ENCODE results near the gene FKBP11. TPM values are rescaled to one million over a fixed set of nuclear protein-coding genes. Genes with fewer than 3 reads are reported as not detected.
A peak's percentile ranks its signal among the peaks of the same experiment; 100 is the strongest.

Gene FKBP11
- total RNA-seq, 6 donors from 2014 or later = 9.4 to 31.9 (median 19.3) TPM

DNA sequence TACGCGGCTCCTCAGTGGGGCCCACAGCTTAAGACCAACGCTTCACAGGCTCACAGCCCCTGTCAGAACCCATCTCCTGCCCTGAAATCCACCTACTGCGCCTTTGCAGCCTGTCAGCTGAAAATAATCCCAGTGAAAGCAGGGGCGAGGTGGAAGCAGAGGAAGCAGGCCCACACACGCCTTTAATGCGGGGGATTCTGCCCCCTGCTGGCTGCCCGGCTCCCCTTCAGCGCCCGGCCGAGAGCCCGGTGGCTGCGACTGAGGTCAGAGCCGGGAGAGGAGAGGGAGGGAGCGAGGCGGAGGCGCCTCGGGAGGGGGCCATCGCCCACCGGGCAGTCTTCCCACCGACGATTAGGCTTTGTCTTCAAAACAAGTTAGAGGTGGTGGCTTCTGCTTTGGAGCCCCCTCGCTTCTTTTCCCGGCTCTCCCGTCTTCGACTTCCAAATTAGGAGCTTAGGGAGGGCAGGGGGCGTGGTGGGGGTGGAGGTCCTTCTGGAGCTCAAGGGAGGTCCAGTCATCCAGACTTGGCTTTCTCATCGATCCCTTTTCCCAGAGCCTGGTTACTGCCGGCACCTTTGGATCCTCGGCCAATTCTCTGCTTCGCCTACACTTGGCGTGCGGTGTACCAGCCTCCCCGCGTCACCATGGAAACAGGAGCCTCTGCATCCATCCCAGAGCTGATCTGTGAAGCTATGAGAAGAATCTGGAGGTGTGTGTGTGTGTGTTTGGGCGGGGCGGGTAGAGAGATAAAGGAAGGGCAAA, 34.5 kb downstream of the FKBP11 start:
- 8 to 20% methylated on average over 11 to 36 of the region's 37 CpGs for WGBS, 2 donors
- peaks cover 0 to 7% (median 0%) of the 10 kb centered on the region in 4 donors for H3K27me3 ChIP-seq
- peaks cover 3 to 10% (median 7%) of the 10 kb centered on the region in 4 donors for H3K4me1 ChIP-seq
- TF ChIP-seq, protein P1, sequence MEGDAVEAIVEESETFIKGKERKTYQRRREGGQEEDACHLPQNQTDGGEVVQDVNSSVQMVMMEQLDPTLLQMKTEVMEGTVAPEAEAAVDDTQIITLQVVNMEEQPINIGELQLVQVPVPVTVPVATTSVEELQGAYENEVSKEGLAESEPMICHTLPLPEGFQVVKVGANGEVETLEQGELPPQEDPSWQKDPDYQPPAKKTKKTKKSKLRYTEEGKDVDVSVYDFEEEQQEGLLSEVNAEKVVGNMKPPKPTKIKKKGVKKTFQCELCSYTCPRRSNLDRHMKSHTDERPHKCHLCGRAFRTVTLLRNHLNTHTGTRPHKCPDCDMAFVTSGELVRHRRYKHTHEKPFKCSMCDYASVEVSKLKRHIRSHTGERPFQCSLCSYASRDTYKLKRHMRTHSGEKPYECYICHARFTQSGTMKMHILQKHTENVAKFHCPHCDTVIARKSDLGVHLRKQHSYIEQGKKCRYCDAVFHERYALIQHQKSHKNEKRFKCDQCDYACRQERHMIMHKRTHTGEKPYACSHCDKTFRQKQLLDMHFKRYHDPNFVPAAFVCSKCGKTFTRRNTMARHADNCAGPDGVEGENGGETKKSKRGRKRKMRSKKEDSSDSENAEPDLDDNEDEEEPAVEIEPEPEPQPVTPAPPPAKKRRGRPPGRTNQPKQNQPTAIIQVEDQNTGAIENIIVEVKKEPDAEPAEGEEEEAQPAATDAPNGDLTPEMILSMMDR (IDR thresholded peaks at IDR 0.05) = peak; percentile 82 to 95 (median 94)
- TF ChIP-seq POLR2A (IDR thresholded peaks at IDR 0.05) = no peak
- H3K36me3 ChIP-seq = no peaks in the 10 kb centered on the region
- H3K27ac ChIP-seq = no peak overlapping the region
- no peaks in the 10 kb centered on the region for H3K9me3 ChIP-seq
- DNase-seq = peak; percentile 78 to 95
- peak; percentile 91 to 97 for ATAC-seq (ENCODE audit: low FRiP score in 2 of 2)
- H3K4me3 ChIP-seq = peak overlapping the region in 3 of 4 donors; percentile 16 to 29 (median 23)

DNA sequence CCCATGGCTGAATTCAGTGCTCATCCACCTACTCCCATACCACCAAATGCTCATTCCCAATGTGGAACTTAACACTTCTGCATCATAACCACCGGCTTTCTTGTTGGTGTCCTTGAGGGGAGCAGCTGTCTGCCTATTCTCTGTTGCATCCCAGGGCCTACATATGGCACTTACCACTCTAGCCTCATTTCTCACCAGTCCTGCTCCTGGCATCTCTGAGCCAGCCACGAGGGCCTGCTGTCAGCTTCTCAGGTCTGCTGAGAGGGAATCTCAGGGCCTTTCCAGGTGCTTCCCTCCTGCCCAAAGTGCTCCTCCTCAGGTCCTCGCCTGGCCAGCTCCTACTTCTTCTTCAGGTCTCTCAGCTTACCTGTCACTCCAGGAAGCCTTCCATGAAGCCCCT, 35.6 kb downstream of the FKBP11 start:
- WGBS, 2 donors = 87% methylated on average over 3 of the region's 3 CpGs
- ATAC-seq (ENCODE audit: low FRiP score in 2 of 2) = no peak
- no peak for TF ChIP-seq EP300 (IDR thresholded peaks at IDR 0.05)
- TF ChIP-seq POLR2A (IDR thresholded peaks at IDR 0.05) = no peak
- no peak for TF ChIP-seq POLR2AphosphoS5 (IDR thresholded peaks at IDR 0.05)
- TF ChIP-seq, protein P1 (IDR thresholded peaks at IDR 0.05) = no peak
- H3K4me3 ChIP-seq = no peak overlapping the region
- peaks cover 3 to 10% (median 7%) of the 10 kb centered on the region in 4 donors for H3K4me1 ChIP-seq
- no peaks in the 10 kb centered on the region for H3K9me3 ChIP-seq
- H3K27ac ChIP-seq = no peak overlapping the region
- H3K36me3 ChIP-seq = no peaks in the 10 kb centered on the region
- no peak for DNase-seq
- peaks cover 0 to 7% (median 0%) of the 10 kb centered on the region in 4 donors for H3K27me3 ChIP-seq

DNA sequence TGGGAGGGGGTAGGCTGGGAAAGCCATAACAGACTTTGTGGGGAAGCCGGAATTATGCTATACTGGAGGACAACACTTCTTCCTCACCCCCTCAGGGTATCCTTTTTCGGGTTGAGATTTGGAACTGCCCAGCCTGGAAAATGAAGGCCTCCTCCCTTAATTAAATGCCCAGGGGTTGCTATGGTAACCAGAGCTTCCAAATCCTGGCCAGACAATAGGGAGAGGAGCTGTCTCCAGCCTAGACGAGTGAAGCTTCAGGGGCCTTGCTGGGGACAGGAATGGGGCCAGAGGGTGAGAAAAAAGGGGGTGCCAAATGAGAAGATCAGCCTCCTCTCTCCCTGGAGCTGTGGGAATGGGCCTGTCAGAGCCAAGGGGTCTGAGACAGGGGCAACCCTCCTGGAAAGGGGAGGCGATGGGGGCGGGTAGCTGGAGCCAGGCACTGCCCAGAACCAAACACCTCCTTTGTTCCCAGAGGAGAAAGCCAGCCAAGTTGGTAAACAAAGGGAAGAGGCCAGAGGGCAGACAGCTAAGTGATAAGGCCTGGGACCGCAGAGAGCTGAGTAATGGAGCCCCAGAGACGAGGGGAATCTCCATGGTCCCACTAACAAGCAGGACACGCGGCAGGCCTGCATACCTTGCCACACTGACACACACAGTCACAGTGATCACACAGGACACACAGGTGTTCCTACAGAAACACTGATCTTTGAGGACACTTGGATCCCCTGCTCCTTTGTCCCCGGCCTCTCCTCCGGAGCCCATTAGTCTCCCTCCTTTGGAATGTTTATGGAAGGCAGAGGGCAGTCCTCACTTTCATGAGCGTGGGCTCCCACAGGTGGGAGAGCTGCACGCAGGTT, 41.8 kb downstream of the FKBP11 start:
- peak overlapping the region in 2 of 4 donors; percentile 65 to 68 for H3K27ac ChIP-seq

DNA sequence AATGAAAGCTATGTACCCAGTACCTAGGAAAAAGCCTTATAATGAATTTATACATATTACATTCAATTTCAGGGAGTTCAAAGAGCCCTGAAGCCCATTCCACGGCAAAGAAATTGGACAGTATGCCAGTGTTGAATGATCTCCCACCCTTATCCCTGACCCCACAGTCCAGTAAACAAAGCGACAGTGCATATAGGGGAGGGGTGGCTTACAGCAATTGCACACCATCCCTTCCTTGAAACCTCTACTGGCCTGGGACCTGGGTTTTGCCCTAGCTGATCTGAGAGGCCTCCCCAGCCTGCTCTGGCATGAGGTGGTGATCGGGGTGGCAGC, 42.4 kb downstream of the FKBP11 start:
- no peak for DNase-seq
- ATAC-seq (ENCODE audit: low FRiP score in 2 of 2) = no peak
- Histone ChIP-seq H3K36me3 (no peaks in the 10 kb centered on the region), H3K4me1 (peaks cover 12 to 29% (median 22%) of the 10 kb centered on the region in 4 donors), H3K9me3 (no peaks in the 10 kb centered on the region), H3K27me3 (no peaks in the 10 kb centered on the region), H3K27ac (peak overlapping the region in 3 of 4 donors; percentile 29 to 68 (median 65)), H3K4me3 (no peak overlapping the region)
- WGBS, 2 donors = 82 to 83% methylated on average over 3 of the region's 3 CpGs
- no peak for TF ChIP-seq EP300 (IDR thresholded peaks at IDR 0.05)
- TF ChIP-seq, protein P1 (IDR thresholded peaks at IDR 0.05) = no peak
- TF ChIP-seq POLR2A (IDR thresholded peaks at IDR 0.05) = no peak
- TF ChIP-seq POLR2AphosphoS5 (IDR thresholded peaks at IDR 0.05) = no peak

More for the DNA sequence above, 41.8 kb downstream of the FKBP11 start:
- Histone ChIP-seq H3K27me3 (no peaks in the 10 kb centered on the region), H3K9me3 (no peaks in the 10 kb centered on the region), H3K4me1 (peaks cover 12 to 29% (median 22%) of the 10 kb centered on the region in 4 donors), H3K36me3 (no peaks in the 10 kb centered on the region), H3K4me3 (no peak overlapping the region)
- no peak for TF ChIP-seq POLR2A (IDR thresholded peaks at IDR 0.05)
- peak in 1 of 2 donors; percentile 29 for TF ChIP-seq POLR2AphosphoS5 (IDR thresholded peaks at IDR 0.05)
- ATAC-seq (ENCODE audit: low FRiP score in 2 of 2) (no peak), DNase-seq (peak in 1 of 2 donors; percentile 38)
- 60 to 65% methylated on average over 13 of the region's 13 CpGs for WGBS, 2 donors

DNA sequence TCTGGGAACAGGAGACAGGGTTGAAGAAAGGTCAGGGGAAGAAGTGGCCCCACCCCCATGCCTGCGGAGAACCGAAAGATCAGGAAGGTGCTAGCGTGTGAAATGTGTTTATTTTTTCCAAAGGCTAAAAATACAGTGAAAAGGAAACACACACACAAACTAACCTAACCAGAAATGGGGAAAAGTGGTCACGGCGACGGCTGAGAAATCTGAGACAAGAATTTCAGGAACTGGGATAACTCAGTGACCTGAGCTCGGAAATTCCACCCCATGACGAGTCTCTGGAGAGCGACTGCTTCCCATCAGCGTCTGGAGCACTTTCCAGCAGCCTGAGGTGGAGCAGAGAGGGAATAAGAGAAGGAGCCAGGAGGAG, 43.0 kb downstream of the FKBP11 start:
- Histone ChIP-seq H3K27me3 (no peaks in the 10 kb centered on the region), H3K4me1 (peaks cover 12 to 29% (median 22%) of the 10 kb centered on the region in 4 donors), H3K27ac (peak overlapping the region; percentile 7 to 68 (median 47)), H3K36me3 (no peaks in the 10 kb centered on the region), H3K9me3 (no peaks in the 10 kb centered on the region), H3K4me3 (peak overlapping the region in 3 of 4 donors; percentile 8 to 27 (median 23))
- ATAC-seq (ENCODE audit: low FRiP score in 2 of 2) = no peak
- WGBS, 2 donors = 2 to 5% methylated on average over 10 of the region's 10 CpGs
- TF ChIP-seq POLR2AphosphoS5 (IDR thresholded peaks at IDR 0.05) (peak in 1 of 2 donors; percentile 64), EP300 (IDR thresholded peaks at IDR 0.05) (peak in 3 of 4 donors; percentile 24 to 92 (median 33))
- TF ChIP-seq, protein P1 (IDR thresholded peaks at IDR 0.05) = no peak
- peak in 1 of 2 donors; percentile 71 for DNase-seq
